ENCODE data around the gene WNT5B.

The WNT5B gene

GRCh38 chr12:1656902-1657301 lies 27.9 kb downstream of the WNT5B start:
- DNase-seq: no peak

GRCh38 chr12:1657688-1658087 lies 28.7 kb downstream of the WNT5B start:
- DNase-seq: no peak

GRCh38 chr12:1660304-1661187 lies 31.5 kb downstream of the WNT5B start:
- no peak for DNase-seq

GRCh38 chr12:1661553-1662335 lies 32.7 kb downstream of the WNT5B start:
- DNase-seq: no peak

GRCh38 chr12:1662761-1663439 lies 33.9 kb downstream of the WNT5B start:
- DNase-seq: no peak

GRCh38 chr12:1663440-1664132 lies 34.6 kb downstream of the WNT5B start:
- no peak for DNase-seq

GRCh38 chr12:1665366-1665765 lies 36.3 kb downstream of the WNT5B start:
- no peak for DNase-seq

- no peak for DNase-seq
Observed at GRCh38 chr12:1666215-1666614, 37.2 kb downstream of the WNT5B start.

GRCh38 chr12:1666685-1667162 lies 37.7 kb downstream of the WNT5B start:
- no peak for DNase-seq

- no peak for DNase-seq
Observed at GRCh38 chr12:1668833-1669543, 40.0 kb downstream of the WNT5B start.

- DNase-seq: no peak
Observed at GRCh38 chr12:1670358-1671268, 41.6 kb downstream of the WNT5B start.

- no peak for DNase-seq
Observed at GRCh38 chr12:1676043-1676442, 47.0 kb downstream of the WNT5B start.

- no peak for DNase-seq
Observed at GRCh38 chr12:1680804-1681492, 51.9 kb downstream of the WNT5B start.

GRCh38 chr12:1681493-1681807 lies 52.4 kb downstream of the WNT5B start:
- DNase-seq: no peak

GRCh38 chr12:1688086-1688710 lies 59.2 kb downstream of the WNT5B start:
- no peak for DNase-seq

- peak; percentile 73 for DNase-seq
Observed at GRCh38 chr12:1690578-1691122, 61.6 kb downstream of the WNT5B start, which contains the start of gene ADIPOR2. Gene ADIPOR2 (plus strand): TSS chr12:1691070. CDS start chr12:1754344, 63,274 bp downstream.

GRCh38 chr12:1691123-1692007 lies 62.3 kb downstream of the WNT5B start:
- no peak for DNase-seq

- no peak for DNase-seq
Observed at GRCh38 chr12:1692226-1692625, 63.2 kb downstream of the WNT5B start.

All from NK-92 treated with Interleukin-12 subunit alpha and Interleukin-12 subunit beta, amount 100 ng/mL, for 24 hours (cell line).